ENCODE measurements around the gene PRDM16. TPM values are rescaled to one million over a fixed set of nuclear protein-coding genes. Genes with fewer than 3 reads are reported as not detected.

The PRDM16 gene
- total and polyA plus RNA-seq, 2 of the 4 experiments (the other 2 are of a cell fraction), result 0.02 TPM; not detected in 1

DNA sequence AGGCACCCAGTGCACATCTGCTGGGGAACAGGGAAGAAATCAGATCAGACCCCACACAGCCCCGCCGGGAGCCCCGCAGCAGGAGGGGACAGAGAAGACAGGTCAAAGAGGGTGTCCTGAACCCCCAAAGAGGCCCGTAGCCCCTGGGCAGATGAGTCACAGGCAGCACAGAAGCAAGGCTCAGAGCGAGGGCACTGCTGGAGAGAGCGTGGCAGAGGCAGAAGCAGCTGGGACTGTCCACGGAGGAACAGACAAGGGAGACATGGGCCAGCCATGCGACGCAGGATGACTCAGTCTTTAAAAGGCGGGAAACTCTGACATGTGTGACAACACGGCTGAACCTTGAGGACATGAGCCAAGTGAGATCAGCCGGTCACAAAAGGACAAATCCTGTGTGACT lies 14.5 kb upstream of the PRDM16 start:
- Histone ChIP-seq H4K8ac (ENCODE audit: low read depth in 2 of 2, low read length in 2 of 2) (no peak overlapping the region), H3K4me3 (ENCODE audit: insufficient read depth, low read depth, low read length) (no peak overlapping the region), H3K4me2 (ENCODE audit: low read depth, low read length) (no peak overlapping the region), H2AK5ac (ENCODE audit: low read depth, low read length) (no peak overlapping the region), H2BK5ac (ENCODE audit: low read depth, low read length, poor library complexity, severe bottlenecking) (no peak overlapping the region), H3K4ac (ENCODE audit: low read depth, low read length) (no peak overlapping the region), H3K18ac (ENCODE audit: low read depth, low read length) (no peak overlapping the region), H3K79me1 (ENCODE audit: low read depth in 1 of 2, low read length in 2 of 2) (no peaks in the 10 kb centered on the region), H3K27ac (ENCODE audit: insufficient read depth, low read length) (no peak overlapping the region), H2BK120ac (ENCODE audit: low read depth, low read length) (no peak overlapping the region), H4K20me1 (ENCODE audit: insufficient read depth, low read length) (no peaks in the 10 kb centered on the region), H3K56ac (ENCODE audit: extremely low read depth, insufficient read depth, low read length) (no peak overlapping the region), H2BK20ac (ENCODE audit: low read depth, low read length) (no peak overlapping the region), H3K23ac (ENCODE audit: low read depth, low read length) (no peak overlapping the region), H3K27me3 (ENCODE audit: control insufficient read depth, insufficient read depth, low read length) (no peaks in the 10 kb centered on the region), H2AK9ac (replicated peaks; ENCODE audit: low read depth, low read length, poor library complexity) (no peak overlapping the region), H3K14ac (replicated peaks; ENCODE audit: low read depth, low read length) (no peak overlapping the region), H3K4me1 (ENCODE audit: control insufficient read depth, insufficient read depth, low read length) (no peaks in the 10 kb centered on the region), H4K5ac (ENCODE audit: low read depth, low read length) (no peak overlapping the region), H3K9me3 (ENCODE audit: control insufficient read depth, insufficient read depth, low read length) (peaks cover 2% of the 10 kb centered on the region; the same call in 1 of the 2 replicates), H4K91ac (ENCODE audit: insufficient read depth, low read depth, low read length) (no peak overlapping the region), H3K36me3 (ENCODE audit: control insufficient read depth, insufficient read depth, low read length) (no peaks in the 10 kb centered on the region), H2BK15ac (ENCODE audit: low read depth, low read length) (no peak overlapping the region), H3K9me1 (ENCODE audit: insufficient read depth, low read length) (no peaks in the 10 kb centered on the region), H2AFZ (replicated peaks; ENCODE audit: low read length, poor library complexity) (no peak overlapping the region), H3K9ac (ENCODE audit: low read depth, low read length) (no peak overlapping the region)
- DNase-seq (no peak), ATAC-seq (ENCODE audit: low read depth) (no peak)
- TF ChIP-seq RFX5 (IDR thresholded peaks at IDR 0.05; ENCODE audit: low read depth, low read length), result no peak
- TF ChIP-seq, protein P1, sequence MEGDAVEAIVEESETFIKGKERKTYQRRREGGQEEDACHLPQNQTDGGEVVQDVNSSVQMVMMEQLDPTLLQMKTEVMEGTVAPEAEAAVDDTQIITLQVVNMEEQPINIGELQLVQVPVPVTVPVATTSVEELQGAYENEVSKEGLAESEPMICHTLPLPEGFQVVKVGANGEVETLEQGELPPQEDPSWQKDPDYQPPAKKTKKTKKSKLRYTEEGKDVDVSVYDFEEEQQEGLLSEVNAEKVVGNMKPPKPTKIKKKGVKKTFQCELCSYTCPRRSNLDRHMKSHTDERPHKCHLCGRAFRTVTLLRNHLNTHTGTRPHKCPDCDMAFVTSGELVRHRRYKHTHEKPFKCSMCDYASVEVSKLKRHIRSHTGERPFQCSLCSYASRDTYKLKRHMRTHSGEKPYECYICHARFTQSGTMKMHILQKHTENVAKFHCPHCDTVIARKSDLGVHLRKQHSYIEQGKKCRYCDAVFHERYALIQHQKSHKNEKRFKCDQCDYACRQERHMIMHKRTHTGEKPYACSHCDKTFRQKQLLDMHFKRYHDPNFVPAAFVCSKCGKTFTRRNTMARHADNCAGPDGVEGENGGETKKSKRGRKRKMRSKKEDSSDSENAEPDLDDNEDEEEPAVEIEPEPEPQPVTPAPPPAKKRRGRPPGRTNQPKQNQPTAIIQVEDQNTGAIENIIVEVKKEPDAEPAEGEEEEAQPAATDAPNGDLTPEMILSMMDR (conservative IDR thresholded peaks at IDR 0.05; ENCODE audit: low read depth, low read length), result no peak
- TF ChIP-seq RCOR1 (IDR thresholded peaks at IDR 0.05; ENCODE audit: insufficient replicate concordance, low read length), result no peak
- no peak for TF ChIP-seq MAFK (IDR thresholded peaks at IDR 0.05; ENCODE audit: low read depth, low read length)
- no peak for TF ChIP-seq MXI1 (IDR thresholded peaks at IDR 0.05; ENCODE audit: borderline replicate concordance, low read depth, low read length)
- no peak for TF ChIP-seq MAZ (IDR thresholded peaks at IDR 0.05; ENCODE audit: borderline replicate concordance, low read depth, low read length)
- no TSS peak for BruUV-seq (replicated peaks)
- intact Hi-C loops (cut with micrococcal nuclease), result no loop called here
- ChIA-PET CTCF (no interaction called here), POLR2A (ENCODE audit: unreplicated experiment) (no interaction called here)
- dilution Hi-C loops (cut with HindIII; ENCODE audit: low sequenced_read_pairs, unreplicated experiment), result no loop called here
- in situ Hi-C loops (cut with MboI; ENCODE audit: low sequenced_read_pairs), result loop anchor here (25.0 kb wide), 1 partner anchor 617 kb away; no protein-coding TSS in a partner anchor
- 62% methylated on average over 12 of the region's 12 CpGs; no CpG with 5 or more reads in 1 of the 2 experiments for WGBS, 2 experiments (ENCODE audit: extremely low coverage in 2 of 2, insufficient read length in 1 of 2)
